Measurements from ENCODE around the gene PRKCA.

- TF ChIP-seq GATA2 (IDR thresholded peaks at IDR 0.05; ENCODE audit: low read depth, low read length), result no peak
- TF ChIP-seq GATA3 (IDR thresholded peaks at IDR 0.05; ENCODE audit: low read depth, low read length), result no peak
Observed at GRCh38 chr17:66634193-66634592, 331.8 kb downstream of the PRKCA start.

All from SH-SY5Y (cell line).